ENCODE data around the gene CREB3L2.

The CREB3L2 gene

GRCh38 chr7:137880432-137880831 lies 121.5 kb downstream of the CREB3L2 start:
- no peaks in the 10 kb centered on the region for H4K20me1 ChIP-seq (ENCODE audit: low read depth, low read length)
- no peaks in the 10 kb centered on the region for H3K27me3 ChIP-seq (ENCODE audit: low read length)
- H3K79me2 ChIP-seq (ENCODE audit: insufficient read depth, low read length), result no peaks in the 10 kb centered on the region
- H3K36me3 ChIP-seq (ENCODE audit: low read length), result no peaks in the 10 kb centered on the region
- H3K9me3 ChIP-seq (ENCODE audit: insufficient read depth, low read length), result no peaks in the 10 kb centered on the region
- no peak overlapping the region for H3K4me2 ChIP-seq (ENCODE audit: low read depth, low read length, poor library complexity, severe bottlenecking)
- H3F3A ChIP-seq (ENCODE audit: insufficient read depth), result no peaks in the 10 kb centered on the region
- no peak overlapping the region for H3K4me3 ChIP-seq (ENCODE audit: insufficient read depth, low read length, poor library complexity, severe bottlenecking)
- H3K9ac ChIP-seq (ENCODE audit: low read length), result no peak overlapping the region
- H3K9me2 ChIP-seq (replicated peaks; ENCODE audit: insufficient read depth, low read length), result no peaks in the 10 kb centered on the region
- TF ChIP-seq EZH2phosphoT487 (conservative IDR thresholded peaks at IDR 0.05; ENCODE audit: low read length) (no peak), CTCF (IDR thresholded peaks at IDR 0.05; ENCODE audit: insufficient read depth, low read length, poor library complexity, severe bottlenecking) (no peak)
- no peak overlapping the region for H3K27ac ChIP-seq (ENCODE audit: low read depth, low read length)
- H2AFZ ChIP-seq (ENCODE audit: low read depth, low read length, severe bottlenecking), result no peak overlapping the region

GRCh38 chr7:137879357-137880158 lies 122.3 kb downstream of the CREB3L2 start:
- no peak overlapping the region for H3K4me3 ChIP-seq (ENCODE audit: insufficient read depth, low read length, poor library complexity, severe bottlenecking)
- no peaks in the 10 kb centered on the region for H3F3A ChIP-seq (ENCODE audit: insufficient read depth)
- H3K27ac ChIP-seq (ENCODE audit: low read depth, low read length), result no peak overlapping the region
- H3K4me2 ChIP-seq (ENCODE audit: low read depth, low read length, poor library complexity, severe bottlenecking), result no peak overlapping the region
- H4K20me1 ChIP-seq (ENCODE audit: low read depth, low read length), result no peaks in the 10 kb centered on the region
- no peak for TF ChIP-seq EZH2phosphoT487 (conservative IDR thresholded peaks at IDR 0.05; ENCODE audit: low read length)
- no peak for TF ChIP-seq CTCF (IDR thresholded peaks at IDR 0.05; ENCODE audit: insufficient read depth, low read length, poor library complexity, severe bottlenecking)
- H3K9me2 ChIP-seq (replicated peaks; ENCODE audit: insufficient read depth, low read length), result no peaks in the 10 kb centered on the region
- H2AFZ ChIP-seq (ENCODE audit: low read depth, low read length, severe bottlenecking), result no peak overlapping the region
- H3K27me3 ChIP-seq (ENCODE audit: low read length), result no peaks in the 10 kb centered on the region
- H3K9ac ChIP-seq (ENCODE audit: low read length), result no peak overlapping the region
- H3K36me3 ChIP-seq (ENCODE audit: low read length), result no peaks in the 10 kb centered on the region
- H3K79me2 ChIP-seq (ENCODE audit: insufficient read depth, low read length), result no peaks in the 10 kb centered on the region
- H3K9me3 ChIP-seq (ENCODE audit: insufficient read depth, low read length), result no peaks in the 10 kb centered on the region

- Histone ChIP-seq H3F3A (ENCODE audit: insufficient read depth) (no peaks in the 10 kb centered on the region), H3K27me3 (ENCODE audit: low read length) (no peaks in the 10 kb centered on the region), H3K9me2 (replicated peaks; ENCODE audit: insufficient read depth, low read length) (no peaks in the 10 kb centered on the region), H3K27ac (ENCODE audit: low read depth, low read length) (no peak overlapping the region), H3K36me3 (ENCODE audit: low read length) (no peaks in the 10 kb centered on the region), H2AFZ (ENCODE audit: low read depth, low read length, severe bottlenecking) (no peak overlapping the region), H3K9me3 (ENCODE audit: insufficient read depth, low read length) (no peaks in the 10 kb centered on the region), H3K9ac (ENCODE audit: low read length) (no peak overlapping the region), H3K4me2 (ENCODE audit: low read depth, low read length, poor library complexity, severe bottlenecking) (no peak overlapping the region), H3K4me3 (ENCODE audit: insufficient read depth, low read length, poor library complexity, severe bottlenecking) (no peak overlapping the region), H3K79me2 (ENCODE audit: insufficient read depth, low read length) (no peaks in the 10 kb centered on the region), H4K20me1 (ENCODE audit: low read depth, low read length) (no peaks in the 10 kb centered on the region)
- TF ChIP-seq CTCF (IDR thresholded peaks at IDR 0.05; ENCODE audit: insufficient read depth, low read length, poor library complexity, severe bottlenecking) (no peak), EZH2phosphoT487 (conservative IDR thresholded peaks at IDR 0.05; ENCODE audit: low read length) (no peak)
Measured at GRCh38 chr7:137878333-137878961, 123.4 kb downstream of the CREB3L2 start.

All from SU-DHL-6 (cell line).